SK-N-MC (cell line): ENCODE measurements around the gene SLC35G6.

ENCODE experiments used
- EZH2 ChIP-seq: fragments of 200-600 bp; sonication (generic); IDR thresholded peaks from one replicate; pipeline ENCODE4 v1.6.1; 2017; ENCODE audit warnings: antibody characterized with exemption
- POLR2AphosphoS5 ChIP-seq: IDR thresholded peaks from 2 replicates; pipeline ENCODE4 v1.6.1; 2012; ENCODE audit warnings: mild to moderate bottlenecking, low read depth, low read length, borderline replicate concordance

DNA sequence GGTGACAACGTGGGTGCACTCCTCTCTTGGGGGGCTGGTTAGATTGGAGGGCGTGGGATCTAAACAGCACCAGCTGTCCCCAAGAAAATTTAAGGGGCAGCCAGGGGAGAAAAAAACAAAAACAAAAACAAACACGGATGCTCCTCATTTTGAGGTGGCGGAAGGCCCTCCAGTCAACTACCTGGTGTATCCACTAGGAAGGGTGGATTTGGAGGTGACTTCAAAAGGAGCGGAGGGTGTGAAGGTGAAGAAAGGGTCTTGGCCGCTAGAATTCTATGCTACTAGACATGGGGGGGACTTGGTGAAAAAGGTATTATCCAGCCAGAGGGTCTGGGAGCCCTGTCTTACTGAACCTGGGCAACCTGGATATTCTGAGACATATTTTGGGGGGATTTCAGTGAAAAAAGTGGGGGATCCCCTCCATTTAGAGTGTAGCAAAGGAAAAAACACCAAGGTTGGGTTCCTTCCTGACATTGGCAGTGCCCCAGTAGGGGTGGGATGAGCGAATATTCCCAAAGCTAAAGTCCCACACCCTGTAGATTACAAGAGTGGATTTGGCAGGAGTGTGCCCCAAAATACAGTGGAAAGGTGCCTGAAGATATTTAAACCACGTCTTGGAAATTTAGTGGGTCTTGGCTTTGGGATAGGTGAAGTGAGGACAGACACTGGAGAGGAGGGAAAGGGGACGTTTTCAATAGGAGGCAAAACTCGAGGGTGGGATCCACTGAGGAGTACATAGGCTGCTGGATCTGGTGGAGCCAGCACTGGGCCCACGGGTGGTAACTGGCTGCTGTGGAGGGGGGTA lies 42.4 kb upstream of the SLC35G6 start:
- TF ChIP-seq POLR2AphosphoS5 (no peak), EZH2 (no peak)
